HUES6 (cell line): ENCODE data around the gene SLC6A18.

Experiments
- H3K27ac ChIP-seq: 2 replicates; pipeline ENCODE4 v1.7.0; 2013; ENCODE audit warnings: low read depth, mild to moderate bottlenecking, low read length, inconsistent platforms
- H3K27me3 ChIP-seq: 2 replicates; pipeline ENCODE4 v1.6.1; 2013; ENCODE audit warnings: low read length; ENCODE audit not compliant: control insufficient read depth, insufficient read depth
- H3K36me3 ChIP-seq: 2 replicates; pipeline ENCODE4 v1.6.1; 2013; ENCODE audit warnings: low read length; ENCODE audit not compliant: control insufficient read depth, insufficient read depth
- H3K4me1 ChIP-seq: 2 replicates; pipeline ENCODE4 v1.6.1; 2013; ENCODE audit warnings: low read length; ENCODE audit not compliant: control insufficient read depth, insufficient read depth
- H3K4me3 ChIP-seq: 2 replicates; pipeline ENCODE4 v1.5.1; 2013; ENCODE audit warnings: low read depth, low read length
- H3K9ac ChIP-seq: one replicate; pipeline ENCODE4 v1.6.1; 2013; ENCODE audit warnings: mild to moderate bottlenecking, low read length
- H3K9me3 ChIP-seq: 2 replicates; pipeline ENCODE4 v1.6.1; 2013; ENCODE audit warnings: low read depth, low read length; ENCODE audit not compliant: control insufficient read depth, insufficient read depth

SLC6A18 gene, protein sequence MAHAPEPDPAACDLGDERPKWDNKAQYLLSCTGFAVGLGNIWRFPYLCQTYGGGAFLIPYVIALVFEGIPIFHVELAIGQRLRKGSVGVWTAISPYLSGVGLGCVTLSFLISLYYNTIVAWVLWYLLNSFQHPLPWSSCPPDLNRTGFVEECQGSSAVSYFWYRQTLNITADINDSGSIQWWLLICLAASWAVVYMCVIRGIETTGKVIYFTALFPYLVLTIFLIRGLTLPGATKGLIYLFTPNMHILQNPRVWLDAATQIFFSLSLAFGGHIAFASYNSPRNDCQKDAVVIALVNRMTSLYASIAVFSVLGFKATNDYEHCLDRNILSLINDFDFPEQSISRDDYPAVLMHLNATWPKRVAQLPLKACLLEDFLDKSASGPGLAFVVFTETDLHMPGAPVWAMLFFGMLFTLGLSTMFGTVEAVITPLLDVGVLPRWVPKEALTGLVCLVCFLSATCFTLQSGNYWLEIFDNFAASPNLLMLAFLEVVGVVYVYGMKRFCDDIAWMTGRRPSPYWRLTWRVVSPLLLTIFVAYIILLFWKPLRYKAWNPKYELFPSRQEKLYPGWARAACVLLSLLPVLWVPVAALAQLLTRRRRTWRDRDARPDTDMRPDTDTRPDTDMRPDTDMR

DNA sequence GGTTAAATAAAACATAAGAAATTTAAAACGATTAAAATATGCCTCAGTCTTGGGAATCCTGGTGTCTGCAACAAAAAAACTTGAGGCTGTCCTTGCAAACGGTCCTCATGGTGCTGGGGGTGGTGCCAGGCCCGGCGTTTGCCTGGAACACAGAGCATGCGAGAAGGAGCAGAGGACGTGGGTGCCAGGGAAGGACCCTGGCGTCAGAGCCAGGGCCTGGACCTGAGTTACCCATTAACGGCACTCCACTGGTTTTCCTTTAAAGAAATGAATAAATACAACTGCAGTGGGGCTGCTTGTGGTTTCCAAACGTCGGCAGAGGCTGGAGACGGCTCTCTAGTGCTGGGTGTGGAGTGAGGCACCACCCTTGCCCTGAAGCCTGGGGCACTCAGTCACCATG lies at the start of gene SLC6A18:
SLC6A18 (plus strand) TSS at position 301 of the 400 bp plus-strand sequence; CDS start at position 398, 97 bp downstream.
- H3K4me1 ChIP-seq = no peaks in the 10 kb centered on the region; the same call in 1 of the 2 replicates
- H3K36me3 ChIP-seq = no peaks in the 10 kb centered on the region
- no peaks in the 10 kb centered on the region for H3K27me3 ChIP-seq
- no peak within 1 kb of the TSS for H3K27ac ChIP-seq
- no peaks in the 10 kb centered on the region for H3K9me3 ChIP-seq
- no peak within 1 kb of the TSS for H3K9ac ChIP-seq
- no peak within 1 kb of the TSS for H3K4me3 ChIP-seq

DNA sequence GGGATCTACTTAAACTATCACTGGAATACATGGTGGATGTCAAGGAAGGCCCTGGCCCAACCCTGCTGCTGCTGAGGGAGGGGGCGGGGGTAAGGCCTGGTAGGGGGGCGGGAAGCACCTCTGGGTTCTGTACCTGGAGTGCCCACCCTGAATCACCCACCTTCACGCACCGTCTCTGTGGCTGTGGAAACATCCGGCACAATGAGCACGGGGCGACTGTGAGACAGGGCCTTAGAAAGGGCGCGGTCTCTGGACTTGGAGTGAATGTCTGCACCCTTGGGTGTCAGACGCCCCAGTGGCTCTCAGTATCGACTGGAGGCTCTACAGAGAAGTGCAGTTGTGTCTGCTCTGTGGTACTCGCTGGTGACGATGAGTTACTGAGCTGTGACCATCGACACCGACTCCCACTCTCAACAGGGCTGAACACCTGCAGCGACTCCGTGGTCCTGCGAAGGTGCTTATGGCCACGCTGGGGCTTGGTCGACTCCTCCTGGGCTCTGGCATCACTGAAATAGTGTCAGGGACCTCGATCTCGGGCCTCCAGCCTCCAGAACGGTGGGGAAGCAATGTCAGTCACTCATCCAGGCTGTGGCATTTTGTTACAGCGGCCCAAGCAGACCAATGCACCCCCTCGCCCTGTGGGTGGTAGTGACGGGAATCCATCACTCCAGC lies 49.2 kb upstream of the SLC6A18 start:
- peaks cover 4% of the 10 kb centered on the region; the same call in 1 of the 2 replicates for H3K27me3 ChIP-seq
- H3K4me1 ChIP-seq = no peaks in the 10 kb centered on the region
- H3K9ac ChIP-seq = no peak overlapping the region
- no peaks in the 10 kb centered on the region for H3K36me3 ChIP-seq
- H3K4me3 ChIP-seq = no peak overlapping the region
- no peak overlapping the region for H3K27ac ChIP-seq
- H3K9me3 ChIP-seq = no peaks in the 10 kb centered on the region

DNA sequence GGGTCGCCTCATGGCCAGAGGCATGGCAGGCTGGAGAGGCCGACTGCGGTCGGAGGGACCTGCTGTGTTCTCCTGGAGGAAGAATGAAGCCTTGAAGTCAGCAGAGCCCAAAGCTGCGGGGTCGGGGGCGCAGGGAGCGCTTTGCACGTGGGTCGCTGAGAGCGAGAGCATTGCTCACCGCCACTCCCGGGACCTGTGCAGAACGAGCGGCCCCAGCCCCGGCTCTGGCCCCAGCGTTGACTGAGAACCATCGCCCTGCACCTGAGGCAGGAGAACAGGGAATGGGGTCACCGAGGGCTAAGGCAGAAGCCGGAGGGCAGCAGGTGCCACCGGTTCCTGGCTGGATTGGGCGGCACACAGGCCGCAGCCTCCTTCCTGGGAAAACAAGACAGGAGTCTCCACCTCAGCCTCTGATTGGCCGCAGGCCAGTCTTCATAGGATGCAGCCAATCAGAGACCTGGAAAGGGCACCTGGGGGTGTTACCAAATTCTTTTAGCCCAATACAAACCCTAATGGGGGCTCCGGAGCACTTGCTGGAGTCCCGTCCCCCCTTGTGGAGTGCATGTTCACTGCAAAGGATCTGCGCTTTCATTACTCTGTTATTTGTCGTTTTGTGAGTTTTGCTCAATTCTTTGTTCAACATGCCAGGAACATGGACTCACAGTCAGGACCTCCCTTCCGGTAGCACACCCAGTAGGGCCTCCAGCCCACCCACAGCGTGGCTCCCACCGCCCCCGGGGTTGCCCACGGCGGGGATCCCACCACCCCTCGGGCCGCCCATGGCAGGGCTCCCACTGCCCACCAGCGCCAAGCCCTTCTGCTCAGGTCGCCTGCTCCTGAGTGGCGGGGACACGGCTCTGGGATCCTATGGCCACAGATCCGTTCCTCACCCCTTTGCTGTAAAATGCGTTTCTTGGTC lies 48.4 kb upstream of the SLC6A18 start:
- no peaks in the 10 kb centered on the region for H3K9me3 ChIP-seq
- H3K9ac ChIP-seq = no peak overlapping the region
- no peaks in the 10 kb centered on the region for H3K27me3 ChIP-seq
- H3K27ac ChIP-seq = no peak overlapping the region
- no peaks in the 10 kb centered on the region for H3K36me3 ChIP-seq
- no peak overlapping the region for H3K4me3 ChIP-seq
- H3K4me1 ChIP-seq = no peaks in the 10 kb centered on the region

DNA sequence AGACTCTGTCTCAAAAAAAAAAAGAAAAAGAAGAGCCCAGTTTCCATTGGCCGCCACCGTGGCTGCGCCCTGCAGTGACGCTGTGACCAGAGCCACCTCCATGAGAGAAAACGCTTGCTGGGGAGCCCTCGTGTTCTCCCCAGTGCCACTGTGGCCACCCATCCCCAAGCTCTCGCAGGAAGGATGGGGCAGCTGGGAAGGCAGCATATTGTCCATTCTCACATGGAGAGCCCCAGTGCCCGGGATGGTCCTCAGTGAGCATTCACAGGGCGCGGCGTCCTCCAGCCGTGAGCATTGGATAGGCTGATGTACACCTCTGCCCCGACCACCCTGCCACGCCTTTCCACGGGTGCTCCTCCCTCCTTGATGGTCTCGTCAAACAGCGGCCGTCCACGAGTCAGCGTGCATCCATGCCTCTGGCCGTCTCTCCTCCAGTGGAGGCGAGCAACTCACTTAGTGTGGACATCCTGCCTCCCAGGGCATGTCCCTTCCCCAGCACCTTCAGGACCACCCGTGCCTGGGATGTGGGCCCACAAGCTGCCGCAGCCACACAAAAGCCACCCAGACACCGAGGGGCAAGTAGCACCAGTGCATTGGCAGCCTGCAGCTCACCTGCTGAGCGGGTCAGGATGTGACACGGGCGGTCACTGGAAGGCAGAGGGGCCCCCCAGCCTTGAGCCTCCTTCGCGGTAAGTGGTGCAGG lies 47.2 kb upstream of the SLC6A18 start:
- H3K9ac ChIP-seq = no peak overlapping the region
- H3K4me3 ChIP-seq = no peak overlapping the region
- H3K27ac ChIP-seq = no peak overlapping the region
- H3K4me1 ChIP-seq = no peaks in the 10 kb centered on the region
- H3K36me3 ChIP-seq = no peaks in the 10 kb centered on the region
- no peaks in the 10 kb centered on the region for H3K9me3 ChIP-seq
- no peaks in the 10 kb centered on the region for H3K27me3 ChIP-seq

DNA sequence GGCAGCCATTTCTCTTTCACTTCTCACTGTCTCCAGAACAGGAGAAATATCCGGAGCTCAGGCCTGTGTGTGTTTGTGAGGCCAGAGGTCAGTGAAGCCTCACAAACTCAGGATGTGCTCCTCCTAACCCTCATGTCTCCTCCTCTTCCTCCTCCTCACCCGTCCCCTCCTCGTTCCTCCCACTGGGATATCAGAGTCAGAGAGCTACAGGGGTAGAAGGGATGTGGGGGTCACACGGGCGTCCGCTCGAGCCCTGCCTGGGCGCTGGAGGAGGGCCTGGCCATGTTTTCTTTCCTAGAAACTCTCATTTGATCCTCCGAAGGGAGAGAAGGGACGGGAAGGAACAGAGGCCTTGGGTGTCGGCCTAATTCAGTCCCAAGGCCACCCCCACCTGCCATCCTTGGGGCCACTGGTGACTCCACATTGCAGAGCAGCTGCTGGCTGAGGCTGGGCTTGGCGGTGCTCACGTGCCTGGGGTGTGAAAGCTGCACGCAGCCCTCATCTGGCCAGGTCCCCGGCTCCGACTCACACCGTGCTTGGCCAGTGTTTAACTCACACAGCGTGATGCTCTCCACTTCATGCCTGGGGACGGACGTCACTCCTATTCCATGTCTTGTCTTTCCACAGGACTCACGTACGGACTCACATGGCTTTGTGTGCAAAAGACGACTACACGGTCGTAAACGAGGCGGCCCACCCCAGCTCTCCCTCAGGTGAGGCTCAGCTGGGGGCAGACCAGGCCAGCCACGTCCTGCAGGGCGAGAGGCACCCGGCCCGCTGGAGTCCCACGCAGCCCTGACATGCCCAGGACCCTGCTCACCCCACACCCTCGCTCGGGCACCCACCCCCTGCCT lies 46.4 kb upstream of the SLC6A18 start:
- H3K4me1 ChIP-seq = no peaks in the 10 kb centered on the region
- no peaks in the 10 kb centered on the region for H3K27me3 ChIP-seq
- H3K27ac ChIP-seq = no peak overlapping the region
- H3K36me3 ChIP-seq = no peaks in the 10 kb centered on the region
- H3K9me3 ChIP-seq = no peaks in the 10 kb centered on the region
- H3K4me3 ChIP-seq = no peak overlapping the region
- H3K9ac ChIP-seq = no peak overlapping the region

DNA sequence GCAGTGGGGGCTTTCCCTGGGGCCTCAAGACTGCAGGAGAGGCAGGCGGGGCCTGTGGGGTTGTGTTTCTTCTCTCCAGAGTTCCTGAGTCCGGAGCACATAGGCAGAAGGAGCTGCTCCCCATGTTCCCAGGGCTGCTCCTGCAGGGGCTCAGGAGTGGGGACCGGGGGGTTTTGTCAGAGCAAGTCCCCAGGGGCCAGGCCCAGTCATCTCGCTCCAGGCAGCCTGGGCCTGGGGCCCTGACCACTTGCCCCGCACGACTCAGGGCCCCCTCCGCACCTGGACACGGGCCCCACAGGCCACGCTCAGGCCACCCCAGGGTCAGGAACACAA lies 45.8 kb upstream of the SLC6A18 start:
- Histone ChIP-seq H3K27me3 (no peaks in the 10 kb centered on the region), H3K4me1 (no peaks in the 10 kb centered on the region), H3K9me3 (no peaks in the 10 kb centered on the region), H3K27ac (no peak overlapping the region), H3K4me3 (no peak overlapping the region), H3K9ac (no peak overlapping the region), H3K36me3 (no peaks in the 10 kb centered on the region)

DNA sequence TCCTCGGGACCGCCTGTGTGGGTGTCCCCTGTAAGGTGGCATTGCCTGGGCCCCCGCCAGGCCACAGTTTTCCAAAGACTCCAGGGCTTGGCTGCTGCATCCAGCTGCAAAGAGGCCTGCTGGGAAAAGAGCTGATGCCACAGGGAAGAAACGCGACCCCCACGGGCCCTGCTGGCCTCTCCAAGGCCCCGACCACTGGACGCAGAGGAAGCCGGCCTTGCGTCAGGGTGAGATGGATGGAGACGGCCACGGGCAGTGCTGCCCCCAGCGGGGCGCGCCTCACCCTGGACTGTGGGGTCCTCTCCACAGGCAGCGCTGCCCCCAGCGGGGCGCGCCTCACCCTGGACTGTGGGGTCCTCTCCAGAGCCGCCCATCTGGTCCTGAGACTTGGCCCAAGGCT lies 45.1 kb upstream of the SLC6A18 start:
- no peaks in the 10 kb centered on the region for H3K27me3 ChIP-seq
- no peaks in the 10 kb centered on the region for H3K36me3 ChIP-seq
- no peaks in the 10 kb centered on the region for H3K4me1 ChIP-seq
- H3K9ac ChIP-seq = no peak overlapping the region
- no peaks in the 10 kb centered on the region for H3K9me3 ChIP-seq
- H3K4me3 ChIP-seq = no peak overlapping the region
- no peak overlapping the region for H3K27ac ChIP-seq

DNA sequence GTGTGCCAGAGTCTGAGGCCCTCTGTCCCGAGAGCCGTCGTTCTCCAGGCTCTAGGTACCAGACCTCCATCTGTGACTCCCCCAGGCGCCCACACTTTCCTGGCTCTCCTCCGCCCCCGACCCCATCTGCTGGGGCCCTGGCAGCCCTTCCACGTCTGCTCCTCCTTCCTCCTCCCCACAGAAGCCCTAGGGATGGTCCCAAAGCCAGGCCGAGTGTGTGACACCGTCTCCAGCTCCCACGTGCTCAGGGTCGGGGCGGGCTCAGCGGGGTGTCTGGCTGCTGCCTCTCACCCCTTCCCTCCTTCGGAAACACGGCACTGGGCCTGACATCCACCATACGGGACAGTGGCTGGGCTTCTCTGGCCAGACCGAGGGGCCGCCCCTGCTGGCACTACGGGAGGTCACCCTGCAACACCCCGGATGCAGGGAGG lies 44.3 kb upstream of the SLC6A18 start:
- H3K27ac ChIP-seq = no peak overlapping the region
- H3K4me3 ChIP-seq = no peak overlapping the region
- H3K9me3 ChIP-seq = no peaks in the 10 kb centered on the region
- peaks cover under 1% of the 10 kb centered on the region; the same call in 1 of the 2 replicates for H3K4me1 ChIP-seq
- H3K27me3 ChIP-seq = no peaks in the 10 kb centered on the region
- no peaks in the 10 kb centered on the region for H3K36me3 ChIP-seq
- no peak overlapping the region for H3K9ac ChIP-seq

DNA sequence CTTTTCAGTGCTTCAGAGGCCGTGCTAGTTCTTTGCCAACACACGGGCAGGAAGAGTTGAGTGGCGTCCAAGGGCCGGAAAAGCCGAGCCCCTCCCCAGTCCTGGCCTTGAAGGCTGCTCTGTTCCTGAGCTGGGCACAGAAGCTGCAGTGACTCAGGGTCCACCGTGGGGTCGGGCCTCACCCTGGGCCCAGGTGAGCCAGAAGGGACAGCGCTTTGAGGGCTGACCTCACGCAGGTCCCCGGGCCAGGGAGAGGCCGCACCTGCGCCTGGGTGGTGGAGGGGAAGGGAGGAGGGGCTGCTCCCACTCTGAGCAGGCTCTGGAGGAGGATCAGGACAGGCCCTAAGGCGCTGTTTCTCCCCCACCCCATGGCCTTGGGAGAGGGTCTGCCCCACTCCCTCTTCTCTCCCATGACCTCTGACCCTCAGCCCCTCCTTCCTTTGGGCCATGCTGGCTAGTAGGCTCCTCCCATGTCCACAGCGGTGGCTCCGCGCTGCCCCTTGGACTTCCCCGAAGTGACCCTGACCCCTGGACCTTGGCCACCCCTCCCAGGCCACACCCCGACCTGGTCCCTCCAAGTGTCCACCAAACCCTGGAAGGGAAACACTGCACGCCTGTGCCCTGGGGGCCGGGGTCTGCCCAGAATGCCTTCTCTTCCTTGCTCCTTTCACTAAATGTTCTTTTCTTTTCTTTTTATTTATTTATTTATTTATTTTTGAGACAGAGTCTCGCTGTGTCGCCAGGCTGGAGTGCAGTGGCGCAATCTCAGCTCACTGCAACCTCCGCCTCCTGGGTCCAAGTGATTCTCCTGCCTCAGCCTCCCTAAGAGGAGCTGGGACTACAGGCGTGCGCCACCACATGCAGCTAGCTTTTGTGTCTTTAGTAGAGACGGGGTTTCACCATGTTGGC lies 43.5 kb upstream of the SLC6A18 start:
- no peak overlapping the region for H3K4me3 ChIP-seq
- no peak overlapping the region for H3K9ac ChIP-seq
- H3K4me1 ChIP-seq = peaks cover 7% of the 10 kb centered on the region; the same call in 1 of the 2 replicates
- no peaks in the 10 kb centered on the region for H3K27me3 ChIP-seq
- no peaks in the 10 kb centered on the region for H3K36me3 ChIP-seq
- no peaks in the 10 kb centered on the region for H3K9me3 ChIP-seq
- no peak overlapping the region for H3K27ac ChIP-seq
